HEK293 (cell line): ENCODE results near the gene AGT.

Experiments used
- CTCF ChIA-PET: fragments of 350-600 bp; formaldehyde crosslinking; extraction: SDS; loops from one replicate; lab custom pipeline; 2021; ENCODE audit warnings: antibody characterized with exemption; lab: Yijun Ruan, JAX
- POLR2A ChIA-PET: fragments of 300-600 bp; formaldehyde crosslinking; extraction: SDS; loops from one replicate; lab custom pipeline; 2020; ENCODE audit warnings: antibody characterized with exemption, inconsistent platforms; lab: Yijun Ruan, JAX
- H3K27ac ChIP-seq: fragments of 200-500 bp; sonication (Bioruptor generic); 2 replicates; pipeline ENCODE4 v1.5.1; 2014; ENCODE audit warnings: low read depth, low read length, control low read depth, inconsistent platforms; ENCODE audit errors: extremely low read depth
- H3K36me3 ChIP-seq, 2 experiments: fragments of 200-500 bp in 1 of 2; sonication (Bioruptor generic) in 1 of 2; 1 replicate in 1 of 2; 2 replicates in 1 of 2; pipeline ENCODE4 v1.5.1; 2014 to 2017; ENCODE audit warnings: inconsistent platforms in 2 of 2, low read length in 2 of 2; ENCODE audit not compliant: control insufficient read depth in 2 of 2, insufficient read depth in 1 of 2
- H3K4me1 ChIP-seq: fragments of 200-500 bp; sonication (Bioruptor generic); 2 replicates; pipeline ENCODE4 v1.5.1; 2014; ENCODE audit warnings: mild to moderate bottlenecking, low read length, inconsistent platforms; ENCODE audit not compliant: control insufficient read depth, insufficient read depth
- H3K4me3 ChIP-seq: 2 replicates; pipeline ENCODE4 v1.5.1; 2011; ENCODE audit warnings: low read depth, mild to moderate bottlenecking, control low read depth, low read length, moderate library complexity
- H3K9me3 ChIP-seq: fragments of 200-500 bp; sonication (Bioruptor generic); 2 replicates; pipeline ENCODE4 v1.5.1; 2014; ENCODE audit warnings: low read depth, low read length, inconsistent platforms; ENCODE audit not compliant: control insufficient read depth, insufficient read depth
- BCL11A ChIP-seq: fragments of 450-650 bp; formaldehyde crosslinking; IDR thresholded peaks from 2 replicates; pipeline ENCODE4 v1.5.1; 2016; ENCODE audit warnings: low read depth, missing biosample characterization, missing genetic modification characterization
- KLF7 ChIP-seq: fragments of 450-650 bp; formaldehyde crosslinking; IDR thresholded peaks from 2 replicates; pipeline ENCODE4 v1.5.1; 2016; ENCODE audit warnings: missing biosample characterization, missing genetic modification characterization, borderline replicate concordance
- OVOL3 ChIP-seq: fragments of 450-650 bp; formaldehyde crosslinking; IDR thresholded peaks from 2 replicates; pipeline ENCODE4 v1.5.1; 2016; ENCODE audit warnings: missing biosample characterization, missing genetic modification characterization
- REPIN1 ChIP-seq: fragments of 450-650 bp; formaldehyde crosslinking; IDR thresholded peaks from 2 replicates; pipeline ENCODE4 v1.5.1; 2017; ENCODE audit warnings: missing biosample characterization, missing genetic modification characterization, low read depth
- SALL2 ChIP-seq: fragments of 450-650 bp; formaldehyde crosslinking; IDR thresholded peaks from 2 replicates; pipeline ENCODE4 v1.5.0; 2017; ENCODE audit warnings: missing biosample characterization, mild to moderate bottlenecking, missing genetic modification characterization, borderline replicate concordance
- ZFHX2 ChIP-seq: fragments of 450-650 bp; formaldehyde crosslinking; conservative IDR thresholded peaks from 2 replicates; pipeline ENCODE4 v1.5.1; 2016; ENCODE audit warnings: missing biosample characterization, missing genetic modification characterization
- ZFP3 ChIP-seq: fragments of 450-650 bp; formaldehyde crosslinking; IDR thresholded peaks from 2 replicates; pipeline ENCODE4 v1.5.1; 2016; ENCODE audit warnings: low read depth, missing biosample characterization, missing genetic modification characterization
- ZNF133 ChIP-seq: fragments of 450-650 bp; formaldehyde crosslinking; IDR thresholded peaks from 2 replicates; pipeline ENCODE4 v1.5.1; 2016; ENCODE audit warnings: missing biosample characterization, missing genetic modification characterization
- ZNF146 ChIP-seq: fragments of 450-650 bp; formaldehyde crosslinking; IDR thresholded peaks from 2 replicates; pipeline ENCODE4 v1.5.1; 2016; ENCODE audit warnings: missing biosample characterization, missing genetic modification characterization
- ZNF18 ChIP-seq: fragments of 450-650 bp; formaldehyde crosslinking; IDR thresholded peaks from 2 replicates; pipeline ENCODE4 v1.5.1; 2016; ENCODE audit warnings: missing biosample characterization, missing genetic modification characterization
- ZNF274 ChIP-seq, 2 experiments: fragments of 200-500 bp in 1 of 2; fragments of 450-650 bp in 1 of 2; sonication (Bioruptor generic) in 1 of 2; formaldehyde crosslinking in 1 of 2; IDR thresholded peaks; 2 replicates each; pipeline versions ENCODE4 v1.5.1 to v1.6.1; 2014 to 2016; ENCODE audit warnings: borderline replicate concordance in 1 of 2, inconsistent platforms in 1 of 2, low read length in 1 of 2, missing biosample characterization in 1 of 2, missing genetic modification characterization in 1 of 2
- ZNF350 ChIP-seq: fragments of 450-650 bp; formaldehyde crosslinking; IDR thresholded peaks from 2 replicates; pipeline ENCODE4 v1.5.0; 2017; ENCODE audit warnings: missing biosample characterization, mild to moderate bottlenecking, missing genetic modification characterization
- ZNF433 ChIP-seq: fragments of 450-650 bp; formaldehyde crosslinking; IDR thresholded peaks from 2 replicates; pipeline ENCODE4 v1.5.1; 2016; ENCODE audit warnings: missing biosample characterization, missing genetic modification characterization, low read depth
- ZNF510 ChIP-seq: fragments of 450-650 bp; formaldehyde crosslinking; IDR thresholded peaks from 2 replicates; pipeline ENCODE4 v1.5.1; 2018; ENCODE audit warnings: mild to moderate bottlenecking, missing genetic modification characterization, missing biosample characterization; ENCODE audit not compliant: insufficient replicate concordance
- ZNF521 ChIP-seq: fragments of 450-650 bp; formaldehyde crosslinking; IDR thresholded peaks from 2 replicates; pipeline ENCODE4 v1.5.1; 2017; ENCODE audit warnings: missing biosample characterization, mild to moderate bottlenecking, missing genetic modification characterization
- ZNF600 ChIP-seq: fragments of 450-650 bp; formaldehyde crosslinking; IDR thresholded peaks from 2 replicates; pipeline ENCODE4 v1.5.1; 2016; ENCODE audit warnings: missing biosample characterization, missing genetic modification characterization
- ZNF624 ChIP-seq: fragments of 450-650 bp; formaldehyde crosslinking; IDR thresholded peaks from 2 replicates; pipeline ENCODE4 v1.5.1; 2017; ENCODE audit warnings: missing biosample characterization, missing genetic modification characterization
- ZNF76 ChIP-seq: fragments of 450-650 bp; formaldehyde crosslinking; IDR thresholded peaks from 2 replicates; pipeline ENCODE4; 2016; ENCODE audit warnings: low read depth, missing biosample characterization, missing genetic modification characterization, borderline replicate concordance
- ZNF776 ChIP-seq: fragments of 450-650 bp; formaldehyde crosslinking; IDR thresholded peaks from 2 replicates; pipeline ENCODE4 v1.5.0; 2017; ENCODE audit warnings: missing biosample characterization, missing genetic modification characterization, borderline replicate concordance
- ZNF830 ChIP-seq: fragments of 450-650 bp; IDR thresholded peaks from 2 replicates; pipeline ENCODE4 v1.5.0; 2018; ENCODE audit warnings: missing biosample characterization, missing genetic modification characterization, low read depth, mild to moderate bottlenecking, moderate library complexity
- ZSCAN16 ChIP-seq: fragments of 450-650 bp; formaldehyde crosslinking; IDR thresholded peaks from 2 replicates; pipeline ENCODE4 v1.5.1; 2016; ENCODE audit warnings: missing biosample characterization, missing genetic modification characterization
- ZSCAN5A ChIP-seq: fragments of 450-650 bp; formaldehyde crosslinking; IDR thresholded peaks from 2 replicates; pipeline ENCODE4 v1.5.1; 2016; ENCODE audit warnings: missing biosample characterization, missing genetic modification characterization
- TF ChIP-seq, protein P1 (sequence below): fragments of 450-650 bp; formaldehyde crosslinking; IDR thresholded peaks from 2 replicates; pipeline ENCODE4 v1.5.1; 2017; ENCODE audit warnings: missing biosample characterization, missing genetic modification characterization
- TF ChIP-seq, protein P2 (sequence below): fragments of 450-650 bp; IDR thresholded peaks from 2 replicates; pipeline ENCODE4 v1.5.1; 2018; ENCODE audit warnings: missing biosample characterization, mild to moderate bottlenecking, missing genetic modification characterization

The AGT gene

GRCh38 chr1:230743899-230744298, 30.0 kb upstream of the AGT start:
- CTCF ChIA-PET = no interaction called here

DNA sequence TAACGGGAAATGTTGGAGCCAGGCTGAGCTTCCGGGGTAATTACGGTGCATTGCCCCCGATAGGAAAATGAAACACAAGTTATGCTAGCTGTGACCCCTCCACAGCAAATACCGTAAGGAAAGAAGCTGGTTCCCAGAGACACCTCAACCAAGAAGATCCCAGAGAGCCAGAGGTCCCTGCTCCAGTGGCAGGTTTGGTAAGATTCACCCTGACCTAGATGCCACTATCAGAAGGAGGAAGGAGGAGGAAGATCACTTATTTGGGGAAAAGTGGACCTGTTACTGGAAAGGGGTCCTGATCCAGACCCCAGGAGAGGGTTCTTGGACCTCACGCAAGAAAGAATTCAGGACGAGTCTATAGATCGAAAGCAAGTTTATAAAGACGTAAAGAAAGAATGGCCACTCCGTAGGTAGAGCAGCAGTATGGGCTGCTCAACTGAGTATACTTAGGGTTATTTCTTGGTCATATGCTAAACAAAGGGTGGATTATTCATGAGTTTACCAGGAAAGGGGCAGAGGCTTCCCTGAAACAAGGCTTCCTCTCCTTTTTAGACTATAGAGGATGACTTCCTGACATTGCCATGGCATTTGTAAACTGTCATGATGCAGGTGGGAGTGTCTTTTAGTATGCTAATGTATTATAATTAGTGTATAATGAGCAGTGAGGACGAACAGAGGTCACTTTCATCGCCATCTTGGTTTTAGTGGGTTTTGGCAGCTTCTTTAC, 25.8 kb upstream of the AGT start:
- Histone ChIP-seq H3K9me3 (no peaks in the 10 kb centered on the region), H3K27ac (no peak overlapping the region), H3K36me3 (no peaks in the 10 kb centered on the region), H3K4me1 (no peaks in the 10 kb centered on the region), H3K4me3 (no peak overlapping the region)
- TF ChIP-seq SALL2 (tag by site-specific recombination) = no peak
- no peak for TF ChIP-seq ZNF76 (tag by site-specific recombination)
- TF ChIP-seq ZNF18 (tag by site-specific recombination) = no peak
- no peak for TF ChIP-seq ZNF274 (IDR thresholded peaks at IDR 0.05; ENCODE audit: low read length)
- TF ChIP-seq ZNF274 (tag by site-specific recombination; IDR thresholded peaks at IDR 0.05; ENCODE audit: borderline replicate concordance) = no peak
- TF ChIP-seq ZNF146 (tag by site-specific recombination) = no peak
- no peak for TF ChIP-seq ZSCAN5A
- TF ChIP-seq OVOL3 (tag by site-specific recombination) = no peak
- TF ChIP-seq ZFHX2 (tag by site-specific recombination) = no peak
- TF ChIP-seq ZFP3 (tag by site-specific recombination) = no peak
- TF ChIP-seq, protein P1, sequence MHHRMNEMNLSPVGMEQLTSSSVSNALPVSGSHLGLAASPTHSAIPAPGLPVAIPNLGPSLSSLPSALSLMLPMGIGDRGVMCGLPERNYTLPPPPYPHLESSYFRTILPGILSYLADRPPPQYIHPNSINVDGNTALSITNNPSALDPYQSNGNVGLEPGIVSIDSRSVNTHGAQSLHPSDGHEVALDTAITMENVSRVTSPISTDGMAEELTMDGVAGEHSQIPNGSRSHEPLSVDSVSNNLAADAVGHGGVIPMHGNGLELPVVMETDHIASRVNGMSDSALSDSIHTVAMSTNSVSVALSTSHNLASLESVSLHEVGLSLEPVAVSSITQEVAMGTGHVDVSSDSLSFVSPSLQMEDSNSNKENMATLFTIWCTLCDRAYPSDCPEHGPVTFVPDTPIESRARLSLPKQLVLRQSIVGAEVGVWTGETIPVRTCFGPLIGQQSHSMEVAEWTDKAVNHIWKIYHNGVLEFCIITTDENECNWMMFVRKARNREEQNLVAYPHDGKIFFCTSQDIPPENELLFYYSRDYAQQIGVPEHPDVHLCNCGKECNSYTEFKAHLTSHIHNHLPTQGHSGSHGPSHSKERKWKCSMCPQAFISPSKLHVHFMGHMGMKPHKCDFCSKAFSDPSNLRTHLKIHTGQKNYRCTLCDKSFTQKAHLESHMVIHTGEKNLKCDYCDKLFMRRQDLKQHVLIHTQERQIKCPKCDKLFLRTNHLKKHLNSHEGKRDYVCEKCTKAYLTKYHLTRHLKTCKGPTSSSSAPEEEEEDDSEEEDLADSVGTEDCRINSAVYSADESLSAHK (tag by site-specific recombination) = no peak
- POLR2A ChIA-PET = no interaction called here
- CTCF ChIA-PET = interaction anchor here (0.7 to 0.9 kb wide), 2 partner anchors 12 to 448 kb away, joined by 3 read pairs; no protein-coding TSS in a partner anchor

More at GRCh38 chr1:230743899-230744298, 30.0 kb upstream of the AGT start:
- Histone ChIP-seq H3K9me3 (no peaks in the 10 kb centered on the region), H3K27ac (no peak overlapping the region), H3K36me3 (no peaks in the 10 kb centered on the region), H3K4me1 (no peaks in the 10 kb centered on the region), H3K4me3 (no peak overlapping the region)
- POLR2A ChIA-PET = no interaction called here
- TF ChIP-seq ZNF776 = no peak
- no peak for TF ChIP-seq ZNF830 (tag by site-specific recombination)
- no peak for TF ChIP-seq ZNF600 (tag by site-specific recombination)
- TF ChIP-seq, protein P2, sequence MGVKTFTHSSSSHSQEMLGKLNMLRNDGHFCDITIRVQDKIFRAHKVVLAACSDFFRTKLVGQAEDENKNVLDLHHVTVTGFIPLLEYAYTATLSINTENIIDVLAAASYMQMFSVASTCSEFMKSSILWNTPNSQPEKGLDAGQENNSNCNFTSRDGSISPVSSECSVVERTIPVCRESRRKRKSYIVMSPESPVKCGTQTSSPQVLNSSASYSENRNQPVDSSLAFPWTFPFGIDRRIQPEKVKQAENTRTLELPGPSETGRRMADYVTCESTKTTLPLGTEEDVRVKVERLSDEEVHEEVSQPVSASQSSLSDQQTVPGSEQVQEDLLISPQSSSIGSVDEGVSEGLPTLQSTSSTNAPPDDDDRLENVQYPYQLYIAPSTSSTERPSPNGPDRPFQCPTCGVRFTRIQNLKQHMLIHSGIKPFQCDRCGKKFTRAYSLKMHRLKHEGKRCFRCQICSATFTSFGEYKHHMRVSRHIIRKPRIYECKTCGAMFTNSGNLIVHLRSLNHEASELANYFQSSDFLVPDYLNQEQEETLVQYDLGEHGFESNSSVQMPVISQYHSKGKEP = no peak
- no peak for TF ChIP-seq ZNF350
- TF ChIP-seq ZSCAN16 (tag by site-specific recombination) = no peak
- no peak for TF ChIP-seq ZNF433 (tag by site-specific recombination)
- TF ChIP-seq REPIN1 = no peak
- no peak for TF ChIP-seq BCL11A (tag by site-specific recombination)
- TF ChIP-seq KLF7 (tag by site-specific recombination) = no peak
- TF ChIP-seq ZNF133 (tag by site-specific recombination) = no peak
- TF ChIP-seq ZNF510 = no peak
- no peak for TF ChIP-seq ZNF521 (tag by site-specific recombination)
- TF ChIP-seq ZNF624 (tag by site-specific recombination) = no peak
